AG09319 (cell line): ENCODE results near the gene GNG4.
"Not testable (repeated sequence)": the region's sequence is repeated elsewhere in the genome, so short reads cannot be mapped to it uniquely, and the experiment has no call there.

Experiments
- DNase-seq: peaks from one replicate; pipeline ENCODE4 v3.0.0-alpha.2; 2010; ENCODE audit warnings: low read depth; ENCODE audit errors: extremely low read depth
- CTCF ChIP-seq: IDR thresholded peaks from 2 replicates; pipeline ENCODE4 v1.5.1; 2011; ENCODE audit warnings: low read depth, mild to moderate bottlenecking, inconsistent platforms, low read length, moderate library complexity

The GNG4 gene

GRCh38 chr1:235545292-235545930, 104.2 kb downstream of the GNG4 start:
- TF ChIP-seq CTCF: no peak
- no peak for DNase-seq

GRCh38 chr1:235542845-235543244, 106.7 kb downstream of the GNG4 start:
- DNase-seq: not testable (repeated sequence)

DNA sequence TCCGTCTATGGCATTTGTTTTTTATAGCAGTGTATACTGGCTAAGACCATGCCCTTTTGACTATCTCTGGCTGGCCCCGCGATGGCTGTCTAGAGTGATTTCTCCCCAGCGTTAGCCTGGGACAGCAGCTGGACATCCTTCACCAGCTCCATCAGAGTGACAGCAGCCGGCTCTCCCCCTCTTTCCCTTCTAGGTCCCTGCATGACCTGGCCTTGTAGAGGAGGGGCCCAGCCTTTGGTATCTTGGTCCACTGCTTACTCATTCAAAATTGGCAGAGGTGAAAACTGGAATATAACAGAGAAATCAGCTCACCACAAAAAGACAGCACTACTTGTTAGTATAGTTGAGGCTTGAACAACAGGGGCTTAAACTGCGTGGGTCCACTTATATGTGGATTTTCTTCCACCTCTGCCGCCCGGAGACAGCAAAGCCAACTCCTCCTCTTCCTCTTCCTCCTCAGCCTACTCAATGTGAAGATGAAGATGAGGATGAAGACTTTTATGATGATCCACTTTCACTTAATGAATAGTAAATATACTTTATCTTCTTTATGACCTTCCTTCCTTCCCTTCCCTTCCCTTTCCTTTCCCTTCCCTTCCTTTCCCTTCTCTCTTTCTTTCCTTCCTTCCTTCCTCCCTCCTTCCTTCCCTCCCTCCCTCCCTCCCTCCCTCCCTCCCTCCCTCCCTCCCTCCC, 116.0 kb downstream of the GNG4 start:
- no peak for TF ChIP-seq CTCF
- DNase-seq: no peak

DNA sequence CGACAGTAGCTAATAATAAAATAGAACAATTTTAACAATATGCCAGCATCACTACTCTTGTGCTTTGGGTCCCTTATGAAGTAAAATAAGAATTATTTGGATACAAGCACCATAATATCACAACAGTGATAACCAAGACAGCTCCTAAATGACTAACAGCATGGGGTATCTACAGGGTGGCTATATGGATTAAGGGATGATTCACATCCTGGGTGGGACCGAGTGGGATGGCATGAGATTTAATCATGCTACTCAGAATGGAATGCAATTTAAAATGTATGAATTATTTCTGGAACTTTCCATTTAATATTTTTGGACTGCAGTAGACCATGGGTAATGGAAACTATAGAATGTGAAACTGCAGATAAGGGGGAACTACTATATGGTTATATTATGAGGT, 117.2 kb downstream of the GNG4 start:
- peak; percentile 4 for DNase-seq
- no peak for TF ChIP-seq CTCF

DNA sequence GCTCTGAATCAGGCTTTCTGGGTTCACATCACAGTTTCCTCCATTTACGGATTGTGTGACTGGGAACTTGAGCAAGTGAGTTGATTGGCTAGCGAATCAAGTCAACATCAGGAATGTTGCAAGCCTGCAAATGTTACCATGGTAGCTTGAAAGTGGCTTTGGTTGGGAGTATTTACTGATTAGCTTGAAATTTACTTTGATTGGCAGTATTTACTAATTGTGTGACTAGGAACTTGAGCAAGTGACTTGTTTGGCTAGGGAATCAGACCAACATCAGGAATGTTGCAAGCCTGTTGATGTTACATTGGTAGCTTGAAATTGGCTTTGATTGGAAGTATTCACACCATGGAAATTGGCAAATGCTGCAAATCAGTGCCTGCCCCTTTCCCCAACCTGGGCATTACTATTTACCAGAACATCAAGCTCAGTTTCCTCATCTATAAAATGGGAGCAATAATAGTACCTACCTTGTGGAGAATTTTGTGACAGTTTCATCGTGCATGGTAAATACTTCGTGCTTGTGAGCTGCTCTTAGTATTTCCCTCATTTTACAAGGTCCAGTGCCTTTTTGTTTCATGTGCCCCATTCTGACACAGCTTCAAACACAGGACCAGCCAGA, 122.3 kb downstream of the GNG4 start:
- TF ChIP-seq CTCF: no peak
- DNase-seq: no peak

DNA sequence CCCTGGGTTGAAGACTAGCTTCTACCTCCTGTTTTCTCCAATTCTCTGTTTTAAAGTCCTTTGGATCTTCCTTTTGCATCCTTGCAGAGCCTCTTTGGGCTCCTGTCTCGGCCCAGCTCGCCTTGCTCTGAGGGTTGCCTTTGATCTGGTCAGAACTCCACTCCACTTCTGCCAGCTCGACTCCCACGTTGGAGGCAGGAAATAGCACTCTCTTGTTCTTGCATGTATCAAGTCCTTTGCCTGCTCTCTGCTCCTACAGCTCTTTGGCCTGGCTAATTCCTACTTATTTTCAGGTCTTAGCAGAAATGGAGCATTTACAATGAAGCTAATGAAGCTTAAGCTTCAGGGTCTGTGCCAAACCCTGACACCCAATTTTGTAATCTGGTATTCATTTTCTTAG, 124.3 kb downstream of the GNG4 start:
- no peak for DNase-seq
- TF ChIP-seq CTCF: no peak

- DNase-seq: no peak
- no peak for TF ChIP-seq CTCF
Measured at GRCh38 chr1:235516862-235517446, 132.6 kb downstream of the GNG4 start.
